HCT116 (cell line): ENCODE measurements around the gene ESRRG. TPM values are rescaled to one million over a fixed set of nuclear protein-coding genes. Genes with fewer than 3 reads are reported as not detected.

Experiments
- ATAC-seq: fragments of 200-7000 bp; cut with Tn5 transposase; 2 replicates; pipeline ENCODE4 v1.9.1; 2020; ENCODE audit warnings: mild to moderate bottlenecking, moderate library complexity
- BruUV-seq: library from RNA; stranded (reverse); fragments of 400-500 nt; replicated peaks from 2 replicates; lab custom pipeline; 2021; lab: Mats Ljungman, UMichigan
- CTCF ChIA-PET: fragments of 300-600 bp; sonication (Branson Sonifier 250); formaldehyde crosslinking; loops from one replicate; lab custom pipeline; 2021; ENCODE audit warnings: antibody characterized with exemption; lab: Charles Lee
- POLR2A ChIA-PET: fragments of 300-600, 350-600 bp; sonication (Branson Sonifier 250); formaldehyde crosslinking; loops from one replicate; lab custom pipeline; 2021; ENCODE audit warnings: antibody characterized with exemption; lab: Charles Lee
- RAD21 ChIA-PET, 2 experiments: fragments of 300-600 bp; sonication (Branson Sonifier 250); formaldehyde crosslinking; loops; one replicate each; lab custom pipeline; 2023; ENCODE audit warnings: low total read pairs in 2 of 2; ENCODE audit not compliant: uncharacterized antibody in 2 of 2, unreplicated experiment in 2 of 2, low non-redundant PET in 1 of 2; lab: Charles Lee
- DNase-seq: peaks from one replicate; pipeline ENCODE4 v3.0.0-alpha.2; 2010; ENCODE audit warnings: low read depth, low spot score
- H2AFZ ChIP-seq: fragments of 200-600 bp; shearing (Covaris generic), sonication (generic); 2 replicates; pipeline ENCODE4 v1.6.1; 2017; ENCODE audit warnings: low read depth, mixed run types, mixed read lengths, antibody characterized with exemption, low read length; ENCODE audit not compliant: poor library complexity, severe bottlenecking
- H3K27ac ChIP-seq: 2 replicates; pipeline ENCODE4 v1.5.1; 2012; ENCODE audit warnings: low read depth, low read length
- H3K27me3 ChIP-seq: fragments of 200-600 bp; sonication (generic); 2 replicates; pipeline ENCODE4 v1.6.1; 2016; ENCODE audit warnings: mixed run types, low read length, mixed read lengths; ENCODE audit not compliant: insufficient read depth
- H3K36me3 ChIP-seq, 2 experiments: fragments of 200-500 bp in 1 of 2; fragments of 200-600 bp in 1 of 2; sonication (Bioruptor generic) in 1 of 2; sonication (generic) in 1 of 2; 2 replicates each; pipeline versions ENCODE4 v1.5.1 to v1.6.1; 2014 to 2016; ENCODE audit warnings: low read length in 2 of 2, inconsistent platforms in 1 of 2, mixed read lengths in 1 of 2, mixed run types in 1 of 2; ENCODE audit not compliant: insufficient read depth in 2 of 2, control insufficient read depth in 1 of 2
- H3K4me1 ChIP-seq, 2 experiments: fragments of 200-600 bp in 1 of 2; sonication (generic) in 1 of 2; 2 replicates each; pipeline versions ENCODE4 v1.5.1 to v1.6.1; 2012 to 2017; ENCODE audit warnings: low read length in 2 of 2, inconsistent platforms in 1 of 2, mild to moderate bottlenecking in 1 of 2, mixed read lengths in 1 of 2, mixed run types in 1 of 2, moderate library complexity in 1 of 2; ENCODE audit not compliant: insufficient read depth in 2 of 2, control insufficient read depth in 1 of 2
- H3K4me2 ChIP-seq: fragments of 200-600 bp; sonication (generic); 2 replicates; pipeline ENCODE4 v1.6.1; 2017; ENCODE audit warnings: mixed run types, low read length, mixed read lengths
- H3K4me3 ChIP-seq, 2 experiments: fragments of 200-600 bp in 1 of 2; sonication (generic) in 1 of 2; replicated peaks in 1 of 2; 2 replicates each; pipeline ENCODE4 v1.5.1; 2011 to 2016; ENCODE audit warnings: low read length in 2 of 2, control low read depth in 1 of 2, low read depth in 1 of 2, mild to moderate bottlenecking in 1 of 2, mixed read lengths in 1 of 2, mixed run types in 1 of 2
- H3K79me2 ChIP-seq: fragments of 200-600 bp; sonication (generic); 2 replicates; pipeline ENCODE4 v1.6.1; 2017; ENCODE audit warnings: mild to moderate bottlenecking, mixed run types, low read length, moderate library complexity, mixed read lengths; ENCODE audit not compliant: insufficient read depth
- H3K9ac ChIP-seq: fragments of 200-600 bp; sonication (generic); 2 replicates; pipeline ENCODE4 v1.6.1; 2016; ENCODE audit warnings: low read length, mixed read lengths
- H3K9me2 ChIP-seq: fragments of 200-600 bp; sonication (generic), shearing (Covaris generic); 2 replicates; pipeline ENCODE4 v1.6.1; 2017; ENCODE audit warnings: mixed run types, mild to moderate bottlenecking, moderate library complexity; ENCODE audit not compliant: insufficient read depth
- H3K9me3 ChIP-seq, 2 experiments: fragments of 200-500 bp in 1 of 2; fragments of 200-600 bp in 1 of 2; sonication (Bioruptor generic) in 1 of 2; sonication (generic) in 1 of 2; 2 replicates each; pipeline ENCODE4 v1.6.1; 2014 to 2017; ENCODE audit warnings: low read length in 2 of 2, mixed read lengths in 2 of 2, inconsistent platforms in 1 of 2, low read depth in 1 of 2, mild to moderate bottlenecking in 1 of 2, mixed run types in 1 of 2, moderate library complexity in 1 of 2; ENCODE audit not compliant: control insufficient read depth in 1 of 2, insufficient read depth in 1 of 2
- H4K20me1 ChIP-seq: fragments of 200-600 bp; sonication (generic), shearing (Covaris generic); 2 replicates; pipeline ENCODE4 v1.6.1; 2017; ENCODE audit warnings: mixed run types, mild to moderate bottlenecking, moderate library complexity; ENCODE audit not compliant: insufficient read depth
- CBX3 ChIP-seq: IDR thresholded peaks from 2 replicates; pipeline ENCODE4 v1.6.1; 2012; ENCODE audit warnings: low read depth
- CEBPB ChIP-seq: IDR thresholded peaks from 2 replicates; pipeline ENCODE4 v1.6.1; 2012; ENCODE audit warnings: low read depth
- EGR1 ChIP-seq: IDR thresholded peaks from 2 replicates; pipeline ENCODE4 v1.6.1; 2012; ENCODE audit warnings: low read depth
- ELF1 ChIP-seq: IDR thresholded peaks from 2 replicates; pipeline ENCODE4 v1.6.1; 2012; ENCODE audit warnings: low read depth, borderline replicate concordance
- EZH2 ChIP-seq: fragments of 200-600 bp; sonication (generic); IDR thresholded peaks from 2 replicates; pipeline ENCODE4 v1.6.1; 2017; ENCODE audit warnings: antibody characterized with exemption, mixed run types
- EZH2phosphoT487 ChIP-seq: fragments of 200-600 bp; IDR thresholded peaks from 2 replicates; pipeline ENCODE4 v1.6.1; 2018; ENCODE audit warnings: antibody characterized with exemption, borderline replicate concordance
- FOSL1 ChIP-seq: IDR thresholded peaks from 2 replicates; pipeline ENCODE4 v1.6.1; 2012; ENCODE audit warnings: low read depth
- POLR2A ChIP-seq: IDR thresholded peaks from 2 replicates; pipeline ENCODE4 v1.7.0; 2011; ENCODE audit warnings: borderline replicate concordance; ENCODE audit not compliant: insufficient read depth, insufficient read length; ENCODE audit errors: extremely low read depth
- POLR2AphosphoS5 ChIP-seq: IDR thresholded peaks from 2 replicates; pipeline ENCODE4 v1.6.1; 2011; ENCODE audit warnings: mild to moderate bottlenecking, low read depth, low read length, moderate library complexity
- SIN3A ChIP-seq: IDR thresholded peaks from 2 replicates; pipeline ENCODE4 v1.6.1; 2012; ENCODE audit warnings: low read depth
- SP1 ChIP-seq: IDR thresholded peaks from 2 replicates; pipeline ENCODE4 v1.6.1; 2012; ENCODE audit warnings: low read depth
- SRF ChIP-seq: IDR thresholded peaks from 2 replicates; pipeline ENCODE4 v1.6.1; 2012; ENCODE audit warnings: low read depth
- TCF7L2 ChIP-seq: IDR thresholded peaks from 2 replicates; pipeline ENCODE4 v1.7.0; 2011; ENCODE audit warnings: borderline replicate concordance, inconsistent platforms; ENCODE audit not compliant: insufficient read depth, insufficient read length; ENCODE audit errors: extremely low read depth
- YY1 ChIP-seq: IDR thresholded peaks from 2 replicates; pipeline ENCODE4 v1.6.1; 2011; ENCODE audit warnings: low read length, low read depth, moderate library complexity, mild to moderate bottlenecking; ENCODE audit not compliant: insufficient replicate concordance; ENCODE audit errors: extremely low read depth
- ZBTB33 ChIP-seq: IDR thresholded peaks from 2 replicates; pipeline ENCODE4 v1.6.1; 2011; ENCODE audit warnings: mild to moderate bottlenecking, low read length, moderate library complexity; ENCODE audit not compliant: insufficient replicate concordance; ENCODE audit errors: extremely low read depth
- ZFX ChIP-seq: fragments of 450-650 bp; IDR thresholded peaks from 2 replicates; pipeline ENCODE4 v1.6.1; 2017
- ZNF274 ChIP-seq: fragments of 200-500 bp; sonication (Bioruptor generic); IDR thresholded peaks from 2 replicates; pipeline ENCODE4 v1.6.1; 2014; ENCODE audit warnings: mild to moderate bottlenecking, low read depth, low read length, inconsistent platforms
- intact Hi-C: fragments of 100-400 bp; cut with micrococcal nuclease; formaldehyde crosslinking; loops from 2 replicates; pipeline ENCODE4 v1.10.0; 2022
- total RNA-seq: library from RNA; stranded (reverse); gene quantifications from one replicate; pipeline ENCODE4 v1.2.1, GENCODE V29; 2021; ENCODE audit not compliant: unreplicated experiment

Gene ESRRG
- total RNA-seq, 1 experiment from 2014 or later, result not detected

- H2AFZ ChIP-seq, result no peak overlapping the region
- RAD21 ChIA-PET, result no interaction called here
- no peaks in the 10 kb centered on the region; a peak in 1 of 4 replicates for H3K9me3 ChIP-seq
- no peak for TF ChIP-seq TCF7L2
- no peak for TF ChIP-seq ELF1
- no peak for TF ChIP-seq CBX3
- TF ChIP-seq EZH2, result no peak
- no peak for TF ChIP-seq CEBPB
- no peak for TF ChIP-seq ZFX
- no peak for TF ChIP-seq POLR2A
- TF ChIP-seq EGR1, result no peak
- no peak for TF ChIP-seq SP1
- TF ChIP-seq SIN3A, result no peak
- no peak for TF ChIP-seq YY1
- H3K4me2 ChIP-seq, result no peak overlapping the region
- H3K36me3 ChIP-seq, result no peaks in the 10 kb centered on the region
- CTCF ChIA-PET, result no interaction called here
- no peak overlapping the region for H3K4me3 ChIP-seq
- ATAC-seq, result no peak
- H4K20me1 ChIP-seq, result no peaks in the 10 kb centered on the region
- H3K9me2 ChIP-seq, result no peaks in the 10 kb centered on the region
- H3K27me3 ChIP-seq, result no peaks in the 10 kb centered on the region
- no peaks in the 10 kb centered on the region for H3K4me1 ChIP-seq
- H3K79me2 ChIP-seq, result no peaks in the 10 kb centered on the region
- no peak overlapping the region for H3K27ac ChIP-seq
- BruUV-seq, result no TSS peak
- no peak overlapping the region for H3K9ac ChIP-seq
- POLR2A ChIA-PET, result no interaction called here
- no peak for DNase-seq
- intact Hi-C loops, result no loop called here
These were observed 246.9 kb downstream of the ESRRG start for GRCh38 chr1:216476341-216476740.

- intact Hi-C loops, result no loop called here
- no peak for ATAC-seq
- no peak overlapping the region for H3K4me2 ChIP-seq
- POLR2A ChIA-PET, result no interaction called here
- no peaks in the 10 kb centered on the region for H3K9me2 ChIP-seq
- RAD21 ChIA-PET, result no interaction called here
- no peaks in the 10 kb centered on the region for H3K27me3 ChIP-seq
- no peaks in the 10 kb centered on the region for H3K4me1 ChIP-seq
- H3K79me2 ChIP-seq, result no peaks in the 10 kb centered on the region
- no peak for DNase-seq
- no peaks in the 10 kb centered on the region for H3K36me3 ChIP-seq
- no peaks in the 10 kb centered on the region for H4K20me1 ChIP-seq
- H3K9me3 ChIP-seq, result no peaks in the 10 kb centered on the region
- BruUV-seq, result no TSS peak
- no peak overlapping the region for H3K27ac ChIP-seq
- no peak overlapping the region for H3K9ac ChIP-seq
- CTCF ChIA-PET, result no interaction called here
- no peak overlapping the region for H2AFZ ChIP-seq
- H3K4me3 ChIP-seq, result no peak overlapping the region
- no peak for TF ChIP-seq POLR2AphosphoS5
- no peak for TF ChIP-seq SIN3A
- no peak for TF ChIP-seq ZFX
- no peak for TF ChIP-seq CBX3
- TF ChIP-seq EZH2phosphoT487, result no peak
- TF ChIP-seq ZBTB33, result no peak
- no peak for TF ChIP-seq ELF1
- no peak for TF ChIP-seq POLR2A
- no peak for TF ChIP-seq SP1
- no peak for TF ChIP-seq SRF
- no peak for TF ChIP-seq EZH2
- TF ChIP-seq ZNF274, result no peak
- TF ChIP-seq FOSL1, result no peak
These were observed 247.5 kb downstream of the ESRRG start for GRCh38 chr1:216475659-216476276.
